Neuron (in vitro differentiated cells): ENCODE data around the gene ARHGAP10.

Experiments
- H2AFZ ChIP-seq: one replicate; pipeline ENCODE4 v1.6.1; 2013; ENCODE audit warnings: low read depth, mild to moderate bottlenecking, inconsistent platforms, low read length, moderate library complexity
- H3K27me3 ChIP-seq: one replicate; pipeline ENCODE4 v1.6.1; 2013; ENCODE audit warnings: low read length; ENCODE audit not compliant: insufficient read depth
- H3K36me3 ChIP-seq: one replicate; pipeline ENCODE4 v1.6.1; 2013; ENCODE audit warnings: low read length; ENCODE audit not compliant: insufficient read depth
- H3K4me1 ChIP-seq: one replicate; pipeline ENCODE4 v1.6.1; 2013; ENCODE audit warnings: low read length; ENCODE audit not compliant: insufficient read depth
- H3K4me3 ChIP-seq: 2 replicates; pipeline ENCODE4 v1.5.1; 2013; ENCODE audit warnings: mild to moderate bottlenecking, low read length, moderate library complexity
- H3K9me3 ChIP-seq: one replicate; pipeline ENCODE4 v1.6.1; 2013; ENCODE audit warnings: low read length

ARHGAP10 gene

GRCh38 chr4:148114436-148114835, 382.5 kb downstream of the ARHGAP10 start:
- no peaks in the 10 kb centered on the region for H3K9me3 ChIP-seq
- H3K36me3 ChIP-seq, result no peaks in the 10 kb centered on the region
- H3K27me3 ChIP-seq, result no peaks in the 10 kb centered on the region
- H2AFZ ChIP-seq, result no peak overlapping the region
- H3K4me1 ChIP-seq, result peaks cover 9% of the 10 kb centered on the region
- H3K4me3 ChIP-seq, result no peak overlapping the region

GRCh38 chr4:148116264-148116663, 384.4 kb downstream of the ARHGAP10 start:
- H3K9me3 ChIP-seq, result no peaks in the 10 kb centered on the region
- no peak overlapping the region for H3K4me3 ChIP-seq
- peaks cover 9% of the 10 kb centered on the region for H3K4me1 ChIP-seq
- H3K36me3 ChIP-seq, result no peaks in the 10 kb centered on the region
- H3K27me3 ChIP-seq, result no peaks in the 10 kb centered on the region
- no peak overlapping the region for H2AFZ ChIP-seq

- Histone ChIP-seq H2AFZ (no peak overlapping the region), H3K9me3 (no peaks in the 10 kb centered on the region), H3K4me1 (peaks cover 7% of the 10 kb centered on the region), H3K27me3 (no peaks in the 10 kb centered on the region), H3K36me3 (no peaks in the 10 kb centered on the region), H3K4me3 (no peak overlapping the region)
Measured at GRCh38 chr4:148116969-148117368, 385.1 kb downstream of the ARHGAP10 start.

GRCh38 chr4:148118179-148118578, 386.3 kb downstream of the ARHGAP10 start:
- no peak overlapping the region for H2AFZ ChIP-seq
- no peaks in the 10 kb centered on the region for H3K36me3 ChIP-seq
- no peaks in the 10 kb centered on the region for H3K27me3 ChIP-seq
- H3K9me3 ChIP-seq, result no peaks in the 10 kb centered on the region
- no peak overlapping the region for H3K4me3 ChIP-seq
- no peaks in the 10 kb centered on the region for H3K4me1 ChIP-seq

GRCh38 chr4:148118633-148119032, 386.7 kb downstream of the ARHGAP10 start:
- Histone ChIP-seq H3K9me3 (no peaks in the 10 kb centered on the region), H3K36me3 (no peaks in the 10 kb centered on the region)

GRCh38 chr4:148120216-148120615, 388.3 kb downstream of the ARHGAP10 start:
- Histone ChIP-seq H3K9me3 (no peaks in the 10 kb centered on the region), H2AFZ (no peak overlapping the region), H3K36me3 (no peaks in the 10 kb centered on the region), H3K4me3 (no peak overlapping the region), H3K27me3 (no peaks in the 10 kb centered on the region), H3K4me1 (no peaks in the 10 kb centered on the region)

More at GRCh38 chr4:148118633-148119032, 386.7 kb downstream of the ARHGAP10 start:
- Histone ChIP-seq H3K27me3 (no peaks in the 10 kb centered on the region), H2AFZ (no peak overlapping the region), H3K4me1 (no peaks in the 10 kb centered on the region), H3K4me3 (no peak overlapping the region)
